GM19455 (cell line): ENCODE results near the gene CTSG.
"Not testable (repeated sequence)": the region's sequence is repeated elsewhere in the genome, so short reads cannot be mapped to it uniquely, and the experiment has no call there.

Source experiments
- ATAC-seq: cut with Tn5 transposase; IDR thresholded peaks from one replicate; pipeline ENCODE4 v1.9.1; 2021; ENCODE audit not compliant: unreplicated experiment

Gene CTSG

GRCh38 chr14:24549064-24549463 lies 27.0 kb downstream of the CTSG start:
- ATAC-seq: not testable (repeated sequence)

GRCh38 chr14:24542346-24542936 lies 33.6 kb downstream of the CTSG start:
- no peak for ATAC-seq

GRCh38 chr14:24535737-24536136 lies 40.3 kb downstream of the CTSG start:
- ATAC-seq: no peak

GRCh38 chr14:24534286-24534685 lies 41.8 kb downstream of the CTSG start:
- ATAC-seq: no peak

GRCh38 chr14:24525877-24526620 lies 50.0 kb downstream of the CTSG start:
- ATAC-seq: not testable (repeated sequence)
